Measurements from ENCODE around the gene DCAKD. TPM values are rescaled to one million over a fixed set of nuclear protein-coding genes. Genes with fewer than 3 reads are reported as not detected.

Gene DCAKD
- total RNA-seq, 1 experiment from 2014 or later: 15.1 TPM

- Histone ChIP-seq H3K4me3 (ENCODE audit: low read depth, low read length) (no peak overlapping the region), H3K4me1 (no peaks in the 10 kb centered on the region), H3K27me3 (replicated peaks; ENCODE audit: control insufficient read depth, insufficient read depth, low read length) (no peaks in the 10 kb centered on the region), H3K36me3 (ENCODE audit: control insufficient read depth, insufficient read depth, low read length) (peaks cover 6% of the 10 kb centered on the region), H3K9me3 (no peaks in the 10 kb centered on the region)
- CTCF ChIA-PET: no interaction called here
- no peaks in the 10 kb centered on the region for H3K4me1 Mint-ChIP-seq (ENCODE audit: low read depth, unreplicated experiment)
- no TSS peak for BruUV-seq (replicated peaks)
- H3K27me3 Mint-ChIP-seq (ENCODE audit: insufficient read depth, unreplicated experiment): no peaks in the 10 kb centered on the region
- intact Hi-C loops (cut with micrococcal nuclease; ENCODE audit: unreplicated experiment): no loop called here
- DNase-seq: no peak
- H3K27ac Mint-ChIP-seq (ENCODE audit: unreplicated experiment): no peak overlapping the region
- H3K9me3 Mint-ChIP-seq (ENCODE audit: unreplicated experiment): no peaks in the 10 kb centered on the region
- POLR2A ChIA-PET: no interaction called here
- no peak overlapping the region for H3K4me3 Mint-ChIP-seq (ENCODE audit: unreplicated experiment)
- TF ChIP-seq CTCF (IDR thresholded peaks at IDR 0.05; ENCODE audit: insufficient read depth in 1 of 2, low read depth in 1 of 2, low read length in 1 of 2, severe bottlenecking in 1 of 2, unreplicated experiment in 1 of 2): no peak
- H3K36me3 Mint-ChIP-seq (ENCODE audit: insufficient read depth, unreplicated experiment): peaks cover 68% of the 10 kb centered on the region
Measured at GRCh38 chr17:45081047-45081703, 29.7 kb upstream of the DCAKD start.

GRCh38 chr17:45077643-45078042 is 26.2 kb upstream of the DCAKD start:
- Histone ChIP-seq H3K27me3 (replicated peaks; ENCODE audit: control insufficient read depth, insufficient read depth, low read length) (no peaks in the 10 kb centered on the region), H3K4me1 (no peaks in the 10 kb centered on the region), H3K4me3 (ENCODE audit: low read depth, low read length) (no peak overlapping the region), H3K9me3 (no peaks in the 10 kb centered on the region), H3K36me3 (ENCODE audit: control insufficient read depth, insufficient read depth, low read length) (peaks cover 6% of the 10 kb centered on the region)
- no TSS peak for BruUV-seq (replicated peaks)
- CTCF ChIA-PET: no interaction called here
- Mint-ChIP-seq H3K4me1 (ENCODE audit: low read depth, unreplicated experiment) (no peaks in the 10 kb centered on the region), H3K27ac (ENCODE audit: unreplicated experiment) (peak overlapping the region; percentile 45), H3K4me3 (ENCODE audit: unreplicated experiment) (no peak overlapping the region), H3K36me3 (ENCODE audit: insufficient read depth, unreplicated experiment) (peaks cover 72% of the 10 kb centered on the region), H3K27me3 (ENCODE audit: insufficient read depth, unreplicated experiment) (no peaks in the 10 kb centered on the region), H3K9me3 (ENCODE audit: unreplicated experiment) (no peaks in the 10 kb centered on the region)
- POLR2A ChIA-PET: interaction anchor here (0.9 to 1.4 kb wide), 2 partner anchors 11 to 16 kb away, joined by 3 to 4 read pairs; partner anchors contain the start of gene NMT1
- intact Hi-C loops (cut with micrococcal nuclease; ENCODE audit: unreplicated experiment): no loop called here
- no peak for DNase-seq
- TF ChIP-seq CTCF (IDR thresholded peaks at IDR 0.05; ENCODE audit: insufficient read depth in 1 of 2, low read depth in 1 of 2, low read length in 1 of 2, severe bottlenecking in 1 of 2, unreplicated experiment in 1 of 2): no peak

- ChIA-PET POLR2A (interaction anchor here (0.5 to 1.6 kb wide), 5 partner anchors 9 to 868 kb away, joined by 3 to 10 read pairs (median 7); partner anchors contain the start of gene NMT1), CTCF (no interaction called here)
- no peaks in the 10 kb centered on the region for H3K9me3 Mint-ChIP-seq (ENCODE audit: unreplicated experiment)
- Histone ChIP-seq H3K9me3 (no peaks in the 10 kb centered on the region), H3K36me3 (ENCODE audit: control insufficient read depth, insufficient read depth, low read length) (no peaks in the 10 kb centered on the region; the same call in 1 of the 2 replicates), H3K4me1 (no peaks in the 10 kb centered on the region), H3K27me3 (replicated peaks; ENCODE audit: control insufficient read depth, insufficient read depth, low read length) (no peaks in the 10 kb centered on the region), H3K4me3 (ENCODE audit: low read depth, low read length) (no peak overlapping the region)
- DNase-seq: peak in 1 of 2 experiments; percentile 21
- H3K27me3 Mint-ChIP-seq (ENCODE audit: insufficient read depth, unreplicated experiment): no peaks in the 10 kb centered on the region
- H3K27ac Mint-ChIP-seq (ENCODE audit: unreplicated experiment): peak overlapping the region; percentile 73
- intact Hi-C loops (cut with micrococcal nuclease; ENCODE audit: unreplicated experiment): no loop called here
- H3K4me3 Mint-ChIP-seq (ENCODE audit: unreplicated experiment): no peak overlapping the region
- no TSS peak for BruUV-seq (replicated peaks)
- H3K36me3 Mint-ChIP-seq (ENCODE audit: insufficient read depth, unreplicated experiment): peaks cover 58% of the 10 kb centered on the region
- no peak for TF ChIP-seq CTCF (IDR thresholded peaks at IDR 0.05; ENCODE audit: insufficient read depth in 1 of 2, low read depth in 1 of 2, low read length in 1 of 2, severe bottlenecking in 1 of 2, unreplicated experiment in 1 of 2)
- H3K4me1 Mint-ChIP-seq (ENCODE audit: low read depth, unreplicated experiment): no peaks in the 10 kb centered on the region
Measured at GRCh38 chr17:45073414-45074070, 22.1 kb upstream of the DCAKD start.

Measured in Caco-2 (cell line).